HCT116 (cell line): ENCODE measurements around the gene TGDS. TPM values are rescaled to one million over a fixed set of nuclear protein-coding genes. Genes with fewer than 3 reads are reported as not detected.
"Not testable (repeated sequence)": the region's sequence is repeated elsewhere in the genome, so short reads cannot be mapped to it uniquely, and the experiment has no call there.

Experiments
- ATAC-seq: fragments of 200-7000 bp; cut with Tn5 transposase; 2 replicates; pipeline ENCODE4 v1.9.1; 2020; ENCODE audit warnings: mild to moderate bottlenecking, moderate library complexity
- BruUV-seq: library from RNA; stranded (reverse); fragments of 400-500 nt; replicated peaks from 2 replicates; lab custom pipeline; 2021; lab: Mats Ljungman, UMichigan
- CTCF ChIA-PET: fragments of 300-600 bp; sonication (Branson Sonifier 250); formaldehyde crosslinking; loops from one replicate; lab custom pipeline; 2021; ENCODE audit warnings: antibody characterized with exemption; lab: Charles Lee
- POLR2A ChIA-PET: fragments of 300-600, 350-600 bp; sonication (Branson Sonifier 250); formaldehyde crosslinking; loops from one replicate; lab custom pipeline; 2021; ENCODE audit warnings: antibody characterized with exemption; lab: Charles Lee
- RAD21 ChIA-PET, 2 experiments: fragments of 300-600 bp; sonication (Branson Sonifier 250); formaldehyde crosslinking; loops; one replicate each; lab custom pipeline; 2023; ENCODE audit warnings: low total read pairs in 2 of 2; ENCODE audit not compliant: uncharacterized antibody in 2 of 2, unreplicated experiment in 2 of 2, low non-redundant PET in 1 of 2; lab: Charles Lee
- DNase-seq: peaks from one replicate; pipeline ENCODE4 v3.0.0-alpha.2; 2010; ENCODE audit warnings: low read depth, low spot score
- H2AFZ ChIP-seq: fragments of 200-600 bp; shearing (Covaris generic), sonication (generic); 2 replicates; pipeline ENCODE4 v1.6.1; 2017; ENCODE audit warnings: low read depth, mixed run types, mixed read lengths, antibody characterized with exemption, low read length; ENCODE audit not compliant: poor library complexity, severe bottlenecking
- H3K27ac ChIP-seq: 2 replicates; pipeline ENCODE4 v1.5.1; 2012; ENCODE audit warnings: low read depth, low read length
- H3K27me3 ChIP-seq: fragments of 200-600 bp; sonication (generic); 2 replicates; pipeline ENCODE4 v1.6.1; 2016; ENCODE audit warnings: mixed run types, low read length, mixed read lengths; ENCODE audit not compliant: insufficient read depth
- H3K36me3 ChIP-seq, 2 experiments: fragments of 200-500 bp in 1 of 2; fragments of 200-600 bp in 1 of 2; sonication (Bioruptor generic) in 1 of 2; sonication (generic) in 1 of 2; 2 replicates each; pipeline versions ENCODE4 v1.5.1 to v1.6.1; 2014 to 2016; ENCODE audit warnings: low read length in 2 of 2, inconsistent platforms in 1 of 2, mixed read lengths in 1 of 2, mixed run types in 1 of 2; ENCODE audit not compliant: insufficient read depth in 2 of 2, control insufficient read depth in 1 of 2
- H3K4me1 ChIP-seq, 2 experiments: fragments of 200-600 bp in 1 of 2; sonication (generic) in 1 of 2; 2 replicates each; pipeline versions ENCODE4 v1.5.1 to v1.6.1; 2012 to 2017; ENCODE audit warnings: low read length in 2 of 2, inconsistent platforms in 1 of 2, mild to moderate bottlenecking in 1 of 2, mixed read lengths in 1 of 2, mixed run types in 1 of 2, moderate library complexity in 1 of 2; ENCODE audit not compliant: insufficient read depth in 2 of 2, control insufficient read depth in 1 of 2
- H3K4me2 ChIP-seq: fragments of 200-600 bp; sonication (generic); 2 replicates; pipeline ENCODE4 v1.6.1; 2017; ENCODE audit warnings: mixed run types, low read length, mixed read lengths
- H3K4me3 ChIP-seq, 2 experiments: fragments of 200-600 bp in 1 of 2; sonication (generic) in 1 of 2; replicated peaks in 1 of 2; 2 replicates each; pipeline ENCODE4 v1.5.1; 2011 to 2016; ENCODE audit warnings: low read length in 2 of 2, control low read depth in 1 of 2, low read depth in 1 of 2, mild to moderate bottlenecking in 1 of 2, mixed read lengths in 1 of 2, mixed run types in 1 of 2
- H3K79me2 ChIP-seq: fragments of 200-600 bp; sonication (generic); 2 replicates; pipeline ENCODE4 v1.6.1; 2017; ENCODE audit warnings: mild to moderate bottlenecking, mixed run types, low read length, moderate library complexity, mixed read lengths; ENCODE audit not compliant: insufficient read depth
- H3K9ac ChIP-seq: fragments of 200-600 bp; sonication (generic); 2 replicates; pipeline ENCODE4 v1.6.1; 2016; ENCODE audit warnings: low read length, mixed read lengths
- H3K9me2 ChIP-seq: fragments of 200-600 bp; sonication (generic), shearing (Covaris generic); 2 replicates; pipeline ENCODE4 v1.6.1; 2017; ENCODE audit warnings: mixed run types, mild to moderate bottlenecking, moderate library complexity; ENCODE audit not compliant: insufficient read depth
- H3K9me3 ChIP-seq, 2 experiments: fragments of 200-500 bp in 1 of 2; fragments of 200-600 bp in 1 of 2; sonication (Bioruptor generic) in 1 of 2; sonication (generic) in 1 of 2; 2 replicates each; pipeline ENCODE4 v1.6.1; 2014 to 2017; ENCODE audit warnings: low read length in 2 of 2, mixed read lengths in 2 of 2, inconsistent platforms in 1 of 2, low read depth in 1 of 2, mild to moderate bottlenecking in 1 of 2, mixed run types in 1 of 2, moderate library complexity in 1 of 2; ENCODE audit not compliant: control insufficient read depth in 1 of 2, insufficient read depth in 1 of 2
- H4K20me1 ChIP-seq: fragments of 200-600 bp; sonication (generic), shearing (Covaris generic); 2 replicates; pipeline ENCODE4 v1.6.1; 2017; ENCODE audit warnings: mixed run types, mild to moderate bottlenecking, moderate library complexity; ENCODE audit not compliant: insufficient read depth
- CBX3 ChIP-seq: IDR thresholded peaks from 2 replicates; pipeline ENCODE4 v1.6.1; 2012; ENCODE audit warnings: low read depth
- CEBPB ChIP-seq: IDR thresholded peaks from 2 replicates; pipeline ENCODE4 v1.6.1; 2012; ENCODE audit warnings: low read depth
- ELF1 ChIP-seq: IDR thresholded peaks from 2 replicates; pipeline ENCODE4 v1.6.1; 2012; ENCODE audit warnings: low read depth, borderline replicate concordance
- EZH2 ChIP-seq: fragments of 200-600 bp; sonication (generic); IDR thresholded peaks from 2 replicates; pipeline ENCODE4 v1.6.1; 2017; ENCODE audit warnings: antibody characterized with exemption, mixed run types
- EZH2phosphoT487 ChIP-seq: fragments of 200-600 bp; IDR thresholded peaks from 2 replicates; pipeline ENCODE4 v1.6.1; 2018; ENCODE audit warnings: antibody characterized with exemption, borderline replicate concordance
- FOSL1 ChIP-seq: IDR thresholded peaks from 2 replicates; pipeline ENCODE4 v1.6.1; 2012; ENCODE audit warnings: low read depth
- JUND ChIP-seq: IDR thresholded peaks from 2 replicates; pipeline ENCODE4 v1.6.1; 2012
- POLR2A ChIP-seq: IDR thresholded peaks from 2 replicates; pipeline ENCODE4 v1.7.0; 2011; ENCODE audit warnings: borderline replicate concordance; ENCODE audit not compliant: insufficient read depth, insufficient read length; ENCODE audit errors: extremely low read depth
- SIN3A ChIP-seq: IDR thresholded peaks from 2 replicates; pipeline ENCODE4 v1.6.1; 2012; ENCODE audit warnings: low read depth
- SP1 ChIP-seq: IDR thresholded peaks from 2 replicates; pipeline ENCODE4 v1.6.1; 2012; ENCODE audit warnings: low read depth
- SRF ChIP-seq: IDR thresholded peaks from 2 replicates; pipeline ENCODE4 v1.6.1; 2012; ENCODE audit warnings: low read depth
- TCF7L2 ChIP-seq: IDR thresholded peaks from 2 replicates; pipeline ENCODE4 v1.7.0; 2011; ENCODE audit warnings: borderline replicate concordance, inconsistent platforms; ENCODE audit not compliant: insufficient read depth, insufficient read length; ENCODE audit errors: extremely low read depth
- ZFX ChIP-seq: fragments of 450-650 bp; IDR thresholded peaks from 2 replicates; pipeline ENCODE4 v1.6.1; 2017
- ZNF274 ChIP-seq: fragments of 200-500 bp; sonication (Bioruptor generic); IDR thresholded peaks from 2 replicates; pipeline ENCODE4 v1.6.1; 2014; ENCODE audit warnings: mild to moderate bottlenecking, low read depth, low read length, inconsistent platforms
- intact Hi-C: fragments of 100-400 bp; cut with micrococcal nuclease; formaldehyde crosslinking; loops from 2 replicates; pipeline ENCODE4 v1.10.0; 2022
- total RNA-seq: library from RNA; stranded (reverse); gene quantifications from one replicate; pipeline ENCODE4 v1.2.1, GENCODE V29; 2021; ENCODE audit not compliant: unreplicated experiment
- TF ChIP-seq, protein P1 (sequence below), 3 experiments: fragments of 200-600 bp in 1 of 3; sonication (generic) in 1 of 3; IDR thresholded peaks in 2 of 3; conservative IDR thresholded peaks in 1 of 3; 2 replicates each; pipeline ENCODE4 v1.5.1; 2012 to 2017; ENCODE audit warnings: low read depth in 2 of 3, low read length in 2 of 3, antibody characterized with exemption in 1 of 3, borderline replicate concordance in 1 of 3, control low read depth in 1 of 3, mild to moderate bottlenecking in 1 of 3, mixed read lengths in 1 of 3, mixed run types in 1 of 3, moderate library complexity in 1 of 3; ENCODE audit not compliant: insufficient read depth in 1 of 3
- TF ChIP-seq, protein P2 (sequence below): IDR thresholded peaks from 2 replicates; pipeline ENCODE4 v1.6.1; 2012; ENCODE audit warnings: low read depth
- TF ChIP-seq, protein P3 (sequence below): IDR thresholded peaks from 2 replicates; pipeline ENCODE4 v1.6.1; 2012

The TGDS gene
- total RNA-seq, 1 experiment from 2014 or later, result 16.9 TPM

DNA sequence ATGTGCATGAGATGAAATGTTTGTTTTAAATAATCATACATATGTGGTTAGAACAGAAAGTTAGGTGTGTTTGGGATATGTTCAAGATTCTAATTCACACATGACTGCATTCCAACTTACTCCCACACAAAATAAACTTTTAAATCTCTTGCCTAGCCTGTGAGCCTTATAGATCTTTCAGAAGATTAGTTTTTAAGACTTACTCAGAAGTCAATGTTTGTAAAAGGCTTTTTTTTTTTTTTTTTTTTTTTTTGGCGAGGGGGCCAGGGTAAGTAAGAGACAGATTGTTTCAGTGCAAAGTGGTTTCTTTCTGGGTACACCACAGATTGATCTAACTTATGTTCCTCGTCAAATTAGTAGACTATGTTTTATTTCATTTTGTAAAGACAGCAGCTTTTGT, 44.8 kb upstream of the TGDS start:
- no TSS peak for BruUV-seq
- ChIA-PET POLR2A (no interaction called here), RAD21 (no interaction called here), CTCF (no interaction called here)
- intact Hi-C loops, result no loop called here
- Histone ChIP-seq H3K9me2 (no peaks in the 10 kb centered on the region), H3K4me2 (no peak overlapping the region), H3K4me3 (no peak overlapping the region), H3K9ac (no peak overlapping the region), H3K27me3 (no peaks in the 10 kb centered on the region), H3K9me3 (no peaks in the 10 kb centered on the region), H3K36me3 (no peaks in the 10 kb centered on the region), H3K4me1 (no peaks in the 10 kb centered on the region), H3K79me2 (no peaks in the 10 kb centered on the region), H4K20me1 (no peaks in the 10 kb centered on the region), H2AFZ (no peak overlapping the region), H3K27ac (no peak overlapping the region)
- no peak for DNase-seq
- ATAC-seq, result no peak
- TF ChIP-seq SIN3A (no peak), TCF7L2 (no peak), EZH2 (no peak), SRF (no peak), CEBPB (no peak), FOSL1 (no peak), CBX3 (no peak), JUND (no peak), SP1 (no peak), POLR2A (no peak), ELF1 (no peak), EZH2phosphoT487 (no peak), ZFX (no peak), ZNF274 (no peak)
- TF ChIP-seq, protein P1, sequence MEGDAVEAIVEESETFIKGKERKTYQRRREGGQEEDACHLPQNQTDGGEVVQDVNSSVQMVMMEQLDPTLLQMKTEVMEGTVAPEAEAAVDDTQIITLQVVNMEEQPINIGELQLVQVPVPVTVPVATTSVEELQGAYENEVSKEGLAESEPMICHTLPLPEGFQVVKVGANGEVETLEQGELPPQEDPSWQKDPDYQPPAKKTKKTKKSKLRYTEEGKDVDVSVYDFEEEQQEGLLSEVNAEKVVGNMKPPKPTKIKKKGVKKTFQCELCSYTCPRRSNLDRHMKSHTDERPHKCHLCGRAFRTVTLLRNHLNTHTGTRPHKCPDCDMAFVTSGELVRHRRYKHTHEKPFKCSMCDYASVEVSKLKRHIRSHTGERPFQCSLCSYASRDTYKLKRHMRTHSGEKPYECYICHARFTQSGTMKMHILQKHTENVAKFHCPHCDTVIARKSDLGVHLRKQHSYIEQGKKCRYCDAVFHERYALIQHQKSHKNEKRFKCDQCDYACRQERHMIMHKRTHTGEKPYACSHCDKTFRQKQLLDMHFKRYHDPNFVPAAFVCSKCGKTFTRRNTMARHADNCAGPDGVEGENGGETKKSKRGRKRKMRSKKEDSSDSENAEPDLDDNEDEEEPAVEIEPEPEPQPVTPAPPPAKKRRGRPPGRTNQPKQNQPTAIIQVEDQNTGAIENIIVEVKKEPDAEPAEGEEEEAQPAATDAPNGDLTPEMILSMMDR (IDR thresholded peaks at IDR 0.05 in 2 of 3, conservative IDR thresholded peaks at IDR 0.05 in 1 of 3; ENCODE audit: borderline replicate concordance in 1 of 3, insufficient read depth in 1 of 3, low read depth in 2 of 3, low read length in 2 of 3), result no peak
- TF ChIP-seq, protein P2, sequence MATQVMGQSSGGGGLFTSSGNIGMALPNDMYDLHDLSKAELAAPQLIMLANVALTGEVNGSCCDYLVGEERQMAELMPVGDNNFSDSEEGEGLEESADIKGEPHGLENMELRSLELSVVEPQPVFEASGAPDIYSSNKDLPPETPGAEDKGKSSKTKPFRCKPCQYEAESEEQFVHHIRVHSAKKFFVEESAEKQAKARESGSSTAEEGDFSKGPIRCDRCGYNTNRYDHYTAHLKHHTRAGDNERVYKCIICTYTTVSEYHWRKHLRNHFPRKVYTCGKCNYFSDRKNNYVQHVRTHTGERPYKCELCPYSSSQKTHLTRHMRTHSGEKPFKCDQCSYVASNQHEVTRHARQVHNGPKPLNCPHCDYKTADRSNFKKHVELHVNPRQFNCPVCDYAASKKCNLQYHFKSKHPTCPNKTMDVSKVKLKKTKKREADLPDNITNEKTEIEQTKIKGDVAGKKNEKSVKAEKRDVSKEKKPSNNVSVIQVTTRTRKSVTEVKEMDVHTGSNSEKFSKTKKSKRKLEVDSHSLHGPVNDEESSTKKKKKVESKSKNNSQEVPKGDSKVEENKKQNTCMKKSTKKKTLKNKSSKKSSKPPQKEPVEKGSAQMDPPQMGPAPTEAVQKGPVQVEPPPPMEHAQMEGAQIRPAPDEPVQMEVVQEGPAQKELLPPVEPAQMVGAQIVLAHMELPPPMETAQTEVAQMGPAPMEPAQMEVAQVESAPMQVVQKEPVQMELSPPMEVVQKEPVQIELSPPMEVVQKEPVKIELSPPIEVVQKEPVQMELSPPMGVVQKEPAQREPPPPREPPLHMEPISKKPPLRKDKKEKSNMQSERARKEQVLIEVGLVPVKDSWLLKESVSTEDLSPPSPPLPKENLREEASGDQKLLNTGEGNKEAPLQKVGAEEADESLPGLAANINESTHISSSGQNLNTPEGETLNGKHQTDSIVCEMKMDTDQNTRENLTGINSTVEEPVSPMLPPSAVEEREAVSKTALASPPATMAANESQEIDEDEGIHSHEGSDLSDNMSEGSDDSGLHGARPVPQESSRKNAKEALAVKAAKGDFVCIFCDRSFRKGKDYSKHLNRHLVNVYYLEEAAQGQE, result no peak
- TF ChIP-seq, protein P3, sequence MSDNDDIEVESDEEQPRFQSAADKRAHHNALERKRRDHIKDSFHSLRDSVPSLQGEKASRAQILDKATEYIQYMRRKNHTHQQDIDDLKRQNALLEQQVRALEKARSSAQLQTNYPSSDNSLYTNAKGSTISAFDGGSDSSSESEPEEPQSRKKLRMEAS, result no peak

DNA sequence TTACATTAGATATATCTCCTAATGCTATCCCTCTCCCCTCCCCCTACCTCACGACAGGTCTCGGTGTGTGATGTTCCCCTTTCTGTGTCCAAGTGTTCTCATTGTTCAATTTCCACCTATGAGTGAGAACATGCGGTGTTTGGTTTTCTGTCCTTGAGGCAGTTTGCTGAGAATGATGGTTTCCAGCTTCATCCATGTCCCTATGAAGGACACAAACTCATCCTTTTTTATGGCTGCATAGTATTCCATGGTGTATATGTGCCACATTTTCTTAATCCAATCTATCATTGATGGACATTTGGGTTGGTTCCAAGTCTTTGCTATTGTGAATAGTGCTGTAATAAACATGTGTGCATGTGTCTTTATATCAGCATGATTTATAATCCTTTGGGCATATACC, 41.7 kb upstream of the TGDS start:
- RAD21 ChIA-PET, intact Hi-C loops, ATAC-seq, H3K4me1 ChIP-seq, H3K79me2 ChIP-seq, H4K20me1 ChIP-seq, DNase-seq, H3K9me2 ChIP-seq, POLR2A ChIA-PET, H3K4me3 ChIP-seq, H3K9me3 ChIP-seq, H3K27me3 ChIP-seq, H3K4me2 ChIP-seq, H3K36me3 ChIP-seq, BruUV-seq, H3K9ac ChIP-seq, H3K27ac ChIP-seq, H2AFZ ChIP-seq, CTCF ChIA-PET: not testable (repeated sequence)
